Measurements from ENCODE around the gene DHFR.

GRCh38 chr5:80698369-80698768, 43.6 kb upstream of the DHFR start:
- TF ChIP-seq CTCF (IDR thresholded peaks at IDR 0.05) (no peak), POLR2AphosphoS5 (IDR thresholded peaks at IDR 0.05; ENCODE audit: low read depth, low read length) (no peak)

All from Panc1 (cell line).